Heart left ventricle (tissue), 16 donors: ENCODE results near the gene ARRDC2. TPM values are rescaled to one million over a fixed set of nuclear protein-coding genes. Genes with fewer than 3 reads are reported as not detected.

Experiments
- ATAC-seq, 4 donors: fragments of 200-7000 bp; cut with Tn5 transposase; one replicate each; pipeline ENCODE4 v1.9.1; 2020 to 2022; ENCODE audit warnings: moderate library complexity in 4 of 4, mild to moderate bottlenecking in 3 of 4, moderate number of reproducible peaks in 1 of 4
- DNase-seq, 5 donors: peaks; one replicate each; pipeline ENCODE4 v3.0.0-alpha.2; 2020
- H3K27ac ChIP-seq, 12 donors: fragments of 200-600 bp; sonication (generic) in 4 of 12; one replicate each; pipeline versions ENCODE4 v1.5.0 to v1.8.0; 2016 to 2022; ENCODE audit warnings: mild to moderate bottlenecking in 2 of 12
- H3K27me3 ChIP-seq, 9 donors: fragments of 200-600 bp; sonication (generic) in 2 of 9; one replicate each; pipeline versions ENCODE4 v1.5.1 to v1.8.0; 2016 to 2022; ENCODE audit warnings: mild to moderate bottlenecking in 3 of 9
- H3K36me3 ChIP-seq, 9 donors: fragments of 200-600 bp; sonication (generic) in 2 of 9; one replicate each; pipeline versions ENCODE4 v1.5.0 to v1.8.0; 2018 to 2022; ENCODE audit warnings: mild to moderate bottlenecking in 2 of 9
- H3K4me1 ChIP-seq, 12 donors: fragments of 200-600 bp; sonication (generic) in 4 of 12; one replicate each; pipeline versions ENCODE4 v1.5.0 to v1.8.0; 2016 to 2022; ENCODE audit warnings: mild to moderate bottlenecking in 3 of 12
- H3K4me3 ChIP-seq, 12 donors: fragments of 200-600 bp; sonication (generic) in 4 of 12; one replicate each; pipeline versions ENCODE4 v1.5.0 to v1.8.0; 2017 to 2022; ENCODE audit warnings: mild to moderate bottlenecking in 9 of 12, moderate library complexity in 4 of 12
- H3K9me3 ChIP-seq, 12 donors: fragments of 200-600 bp; sonication (generic) in 4 of 12; one replicate each; pipeline versions ENCODE4 v1.5.0 to v1.8.0; 2016 to 2022; ENCODE audit warnings: mild to moderate bottlenecking in 1 of 12
- POLR2A ChIP-seq, 2 donors: fragments of 450-650 bp; IDR thresholded peaks; one replicate each; pipeline ENCODE4 v1.6.1; 2017; ENCODE audit warnings: antibody characterized with exemption in 2 of 2, mild to moderate bottlenecking in 2 of 2, moderate library complexity in 2 of 2
- WGBS, 4 donors: extraction: QIAGEN DNeasy Blood & Tissue Kit in 2 of 4; methylation state at CpG; one replicate each; pipeline versions ENCODE4 v1.1.5 to v1.1.7; 2013 to 2018; 5-methylcytosine and 5-hydroxymethylcytosine counted together
- intact Hi-C, 10 donors: fragments of 100-400 bp; cut with DNase I; formaldehyde crosslinking; loops; one replicate each; pipeline versions ENCODE4 v1.11.1 to v1.14.2; 2022
- polyA plus RNA-seq, 2 donors: library from polyadenylated mRNA; stranded (reverse); fragments of 200-250 nt; gene quantifications; one replicate each; pipeline ENCODE4 v1.2.3, GENCODE V29; 2013
- total RNA-seq, 9 donors: library from RNA; depleted of rRNA in 2 of 9; stranded (reverse); fragments of >200 nt in 2 of 9; fragmentation: NEBNext Ultra II Directional in 3 of 9; extraction: Animal tissue kit (Norgen Biotek cat#: 25700) in 3 of 9; gene quantifications; one replicate each; pipeline versions ENCODE4 v1.1.0 to v1.2.4, GENCODE V29; 2016 to 2023
- TF ChIP-seq, protein P1 (sequence below), 12 donors: fragments of 200-600 bp; sonication (generic) in 4 of 12; IDR thresholded peaks; one replicate each; pipeline versions ENCODE4 v1.5.0 to v1.8.0; 2018 to 2022; ENCODE audit warnings: antibody characterized with exemption in 12 of 12, mild to moderate bottlenecking in 5 of 12
- donor health status: ischemic (EF 13 %, LVEDD 7.1; RV severe dilation, severe dysfunction).
- donor health status: healthy with polysubstance abuse.
- donor health status: DM: no; HTN: yes; CAD: no.
- donor health status: DM: no; HTN: no; CAD: no.
- donor health status: ischemic (EF 25% LVEDD 6.9; RV normal size, moderate dysfunction).
- donor health status: ischemic (EF 25% LVEDD 5.7; RV mildly dilated, moderate dysfunction).
- donor health status: healthy.
- donor health status: DM: yes; HTN: yes; CAD: no.
- donor health status: ischemic (EF 35%, LVEDD 5.7; RV mildly dilated, moderate dysfunction).
- donor health status: nonischemic (EF 11% LVEDD 7.7; RV severe dilation, severe dysfunction).
- donor health status: DM: yes; HTN: yes; CAD: no.
- donor health status: PGD.
- donor health status: ischemic (EF 29% LVEDD 5.4; RV normal size, mild dysfunction).
- donor health status: nonischemic (EF 23%, LVEDD 6.1; RV moderate dilation, normal function).

The ARRDC2 gene
- total and polyA plus RNA-seq, 11 donors = 5.8 to 35.5 (median 14.3) TPM

DNA sequence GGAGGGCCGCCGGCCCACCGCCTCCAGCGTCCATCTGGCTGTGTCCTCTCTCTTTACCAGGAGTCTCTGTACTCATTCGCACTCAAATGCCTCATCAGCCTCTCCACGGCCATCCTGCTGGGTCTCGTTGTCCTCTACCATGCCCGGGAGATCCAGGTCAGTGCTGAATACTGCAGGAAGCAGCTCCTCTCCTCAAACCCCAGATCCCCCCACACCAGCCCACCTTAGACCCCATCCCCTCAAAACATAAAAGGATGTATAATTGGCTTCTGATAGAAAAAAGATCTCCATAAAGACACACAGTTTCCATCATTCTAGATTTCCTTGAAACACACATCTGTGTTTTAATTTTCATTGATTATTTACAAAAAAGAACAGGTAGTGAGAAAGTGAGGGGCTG, 32.9 kb upstream of the ARRDC2 start:
- WGBS, 4 donors = 80 to 90% (median 83%) methylated on average over 8 of the region's 8 CpGs
- Histone ChIP-seq H3K36me3 (no peaks in the 10 kb centered on the region), H3K9me3 (no peaks in the 10 kb centered on the region), H3K27me3 (peaks cover 0 to 14% (median 0%) of the 10 kb centered on the region in 9 donors), H3K27ac (no peak overlapping the region), H3K4me1 (no peaks in the 10 kb centered on the region), H3K4me3 (no peak overlapping the region)
- intact Hi-C loops = no loop called here
- no peak for TF ChIP-seq POLR2A (IDR thresholded peaks at IDR 0.05)
- TF ChIP-seq, protein P1, sequence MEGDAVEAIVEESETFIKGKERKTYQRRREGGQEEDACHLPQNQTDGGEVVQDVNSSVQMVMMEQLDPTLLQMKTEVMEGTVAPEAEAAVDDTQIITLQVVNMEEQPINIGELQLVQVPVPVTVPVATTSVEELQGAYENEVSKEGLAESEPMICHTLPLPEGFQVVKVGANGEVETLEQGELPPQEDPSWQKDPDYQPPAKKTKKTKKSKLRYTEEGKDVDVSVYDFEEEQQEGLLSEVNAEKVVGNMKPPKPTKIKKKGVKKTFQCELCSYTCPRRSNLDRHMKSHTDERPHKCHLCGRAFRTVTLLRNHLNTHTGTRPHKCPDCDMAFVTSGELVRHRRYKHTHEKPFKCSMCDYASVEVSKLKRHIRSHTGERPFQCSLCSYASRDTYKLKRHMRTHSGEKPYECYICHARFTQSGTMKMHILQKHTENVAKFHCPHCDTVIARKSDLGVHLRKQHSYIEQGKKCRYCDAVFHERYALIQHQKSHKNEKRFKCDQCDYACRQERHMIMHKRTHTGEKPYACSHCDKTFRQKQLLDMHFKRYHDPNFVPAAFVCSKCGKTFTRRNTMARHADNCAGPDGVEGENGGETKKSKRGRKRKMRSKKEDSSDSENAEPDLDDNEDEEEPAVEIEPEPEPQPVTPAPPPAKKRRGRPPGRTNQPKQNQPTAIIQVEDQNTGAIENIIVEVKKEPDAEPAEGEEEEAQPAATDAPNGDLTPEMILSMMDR (IDR thresholded peaks at IDR 0.05) = no peak
- no peak for ATAC-seq
- no peak for DNase-seq

GRCh38 chr19:17977021-17977420, 30.9 kb upstream of the ARRDC2 start:
- Histone ChIP-seq H3K36me3 (no peaks in the 10 kb centered on the region), H3K4me1 (no peaks in the 10 kb centered on the region), H3K27ac (no peak overlapping the region), H3K9me3 (no peaks in the 10 kb centered on the region), H3K4me3 (no peak overlapping the region), H3K27me3 (peaks cover 0 to 12% (median 0%) of the 10 kb centered on the region in 9 donors)
- no peak for TF ChIP-seq POLR2A (IDR thresholded peaks at IDR 0.05)
- TF ChIP-seq, protein P1 (IDR thresholded peaks at IDR 0.05) = no peak
- intact Hi-C loops = no loop called here
- no peak for ATAC-seq
- no peak for DNase-seq
- 81 to 89% (median 84%) methylated on average over 4 of the region's 4 CpGs for WGBS, 4 donors

DNA sequence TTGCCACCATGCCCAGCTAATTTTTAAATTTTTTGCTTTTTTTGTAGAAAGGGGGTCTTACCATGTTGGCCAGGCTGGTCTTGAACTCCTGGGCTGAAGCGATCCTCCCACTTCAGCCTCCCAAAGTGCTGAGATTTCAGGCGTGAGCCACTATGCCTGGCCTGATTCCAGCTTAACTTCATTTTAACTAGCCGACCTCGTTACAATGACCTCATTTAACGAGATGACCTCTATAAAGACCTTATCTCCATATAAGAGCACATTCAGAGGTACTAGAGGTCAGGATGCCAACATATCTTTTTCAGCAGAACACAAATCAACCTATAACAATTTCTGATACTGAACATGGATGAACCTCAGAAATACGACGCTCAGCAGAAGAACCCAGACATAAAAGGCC, 30.5 kb upstream of the ARRDC2 start:
- intact Hi-C loops = no loop called here
- ATAC-seq = no peak
- TF ChIP-seq, protein P1 (IDR thresholded peaks at IDR 0.05) = no peak
- TF ChIP-seq POLR2A (IDR thresholded peaks at IDR 0.05) = no peak

DNA sequence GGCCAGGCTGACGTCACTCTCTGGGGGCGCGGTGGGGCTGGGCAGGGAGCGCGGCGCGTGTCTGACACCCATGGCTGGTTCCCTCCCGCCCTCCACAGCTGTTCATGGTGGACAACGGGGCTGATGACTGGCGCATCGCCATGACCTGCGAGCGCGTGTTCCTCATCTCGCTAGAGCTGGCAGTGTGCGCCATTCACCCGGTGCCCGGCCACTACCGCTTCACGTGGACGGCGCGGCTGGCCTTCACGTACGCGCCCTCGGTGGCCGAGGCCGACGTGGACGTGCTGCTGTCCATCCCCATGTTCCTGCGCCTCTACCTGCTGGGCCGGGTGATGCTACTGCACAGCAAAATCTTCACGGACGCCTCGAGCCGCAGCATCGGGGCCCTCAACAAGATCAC, 26.4 kb upstream of the ARRDC2 start:
- intact Hi-C loops = loop anchor here in 1 of 10 donors (10.0 kb wide), 1 partner anchor 97 kb away; no protein-coding TSS in a partner anchor
- Histone ChIP-seq H3K4me3 (no peak overlapping the region), H3K4me1 (no peaks in the 10 kb centered on the region), H3K27me3 (peaks cover 0 to 33% (median 6%) of the 10 kb centered on the region in 9 donors), H3K27ac (no peak overlapping the region), H3K36me3 (no peaks in the 10 kb centered on the region), H3K9me3 (no peaks in the 10 kb centered on the region)
- TF ChIP-seq, protein P1 (IDR thresholded peaks at IDR 0.05) = no peak
- TF ChIP-seq POLR2A (IDR thresholded peaks at IDR 0.05) = no peak
- 88 to 93% (median 92%) methylated on average over 34 to 38 of the region's 38 CpGs for WGBS, 4 donors
- DNase-seq (no peak), ATAC-seq (no peak)

More for the DNA sequence above, 30.5 kb upstream of the ARRDC2 start:
- Histone ChIP-seq H3K4me1 (no peaks in the 10 kb centered on the region), H3K36me3 (no peaks in the 10 kb centered on the region), H3K27ac (no peak overlapping the region), H3K9me3 (no peaks in the 10 kb centered on the region), H3K4me3 (no peak overlapping the region), H3K27me3 (peaks cover 0 to 16% (median 4%) of the 10 kb centered on the region in 9 donors)
- WGBS, 4 donors = 55 to 66% (median 61%) methylated on average over 7 of the region's 7 CpGs
- DNase-seq = no peak
